OCI-LY1 (cell line): ENCODE results near the gene TECTB.

Experiments
- CTCF ChIP-seq: fragments of 200-600 bp; sonication (generic), shearing (Covaris generic); IDR thresholded peaks from 2 replicates; pipeline ENCODE4 v1.5.1; 2017; ENCODE audit warnings: mild to moderate bottlenecking, antibody characterized with exemption, low read length, moderate library complexity, mixed read lengths
- EZH2 ChIP-seq: fragments of 200-600 bp; sonication (generic), shearing (Covaris generic); IDR thresholded peaks from 2 replicates; pipeline ENCODE4 v1.8.0; 2017; ENCODE audit warnings: borderline replicate concordance, mixed run types, mild to moderate bottlenecking, antibody characterized with exemption, low read length, moderate library complexity, mixed read lengths

- TF ChIP-seq CTCF: no peak
- TF ChIP-seq EZH2: no peak
These were observed 3.8 kb upstream of the TECTB start for GRCh38 chr10:112279433-112279832.
